Endothelial cell of umbilical vein (primary cell): Measurements from ENCODE around the gene GCH1. TPM values are rescaled to one million over a fixed set of nuclear protein-coding genes. Genes with fewer than 3 reads are reported as not detected.

ENCODE experiments used
- BruUV-seq: library from RNA; stranded (reverse); fragments of 400-500 nt; replicated peaks from 2 replicates; lab custom pipeline; 2021; lab: Mats Ljungman, UMichigan
- CTCF ChIA-PET: fragments of 300-600, 350-600 bp; sonication (Branson Sonifier 250); formaldehyde crosslinking; loops from one replicate; lab custom pipeline; 2021; ENCODE audit warnings: antibody characterized with exemption, inconsistent platforms; lab: Charles Lee
- POLR2A ChIA-PET: fragments of 300-600, 350-600 bp; sonication (Branson Sonifier 250); formaldehyde crosslinking; loops from one replicate; lab custom pipeline; 2021; ENCODE audit warnings: antibody characterized with exemption, inconsistent platforms; lab: Charles Lee
- DNase-seq: peaks from one replicate; pipeline ENCODE4 v3.0.0-alpha.2; 2011; ENCODE audit warnings: low read depth, low spot score
- FAIRE-seq: peaks from 2 replicates; lab custom pipeline; 2011; peaks lifted over from hg19 to GRCh38; lab: Jason Lieb, UNC
- H2AFZ ChIP-seq: 2 replicates; pipeline ENCODE4 v1.6.0; 2012; ENCODE audit warnings: low read depth, low read length, control low read depth, inconsistent platforms
- H3K27ac ChIP-seq: 2 replicates; pipeline ENCODE4 v1.5.1; 2011; ENCODE audit warnings: low read depth, mild to moderate bottlenecking, control low read depth, low read length, moderate library complexity; ENCODE audit not compliant: insufficient read depth
- H3K27me3 ChIP-seq, 2 experiments: 2 replicates each; pipeline versions ENCODE4 v1.6.0 to v1.6.1; 2011; ENCODE audit warnings: low read length in 2 of 2, mixed read lengths in 1 of 2; ENCODE audit not compliant: control insufficient read depth in 2 of 2, insufficient read depth in 2 of 2
- H3K36me3 ChIP-seq, 2 experiments: 2 replicates in 1 of 2; 3 replicates in 1 of 2; pipeline ENCODE4 v1.5.1; 2011; ENCODE audit warnings: low read length in 2 of 2, mild to moderate bottlenecking in 1 of 2, moderate library complexity in 1 of 2; ENCODE audit not compliant: control insufficient read depth in 2 of 2, insufficient read depth in 2 of 2; ENCODE audit errors: extremely low read depth in 1 of 2
- H3K4me1 ChIP-seq: 3 replicates; pipeline ENCODE4 v1.5.1; 2011; ENCODE audit warnings: mild to moderate bottlenecking, low read length; ENCODE audit not compliant: control insufficient read depth, insufficient read depth; ENCODE audit errors: extremely low read depth
- H3K4me2 ChIP-seq: 2 replicates; pipeline ENCODE4 v1.6.1; 2011; ENCODE audit warnings: low read length, control low read depth, mixed read lengths; ENCODE audit not compliant: insufficient read depth
- H3K4me3 ChIP-seq, 3 experiments: fragments of 200-600 bp in 1 of 3; sonication (generic), shearing (Covaris generic) in 1 of 3; replicated peaks in 1 of 3; 2 replicates each; pipeline ENCODE4 v1.5.1; 2011 to 2016; ENCODE audit warnings: control low read depth in 3 of 3, low read length in 3 of 3, mild to moderate bottlenecking in 2 of 3, inconsistent platforms in 1 of 3, low read depth in 1 of 3, moderate library complexity in 1 of 3; ENCODE audit not compliant: insufficient read depth in 1 of 3
- H3K79me2 ChIP-seq: 2 replicates; pipeline ENCODE4 v1.6.0; 2012; ENCODE audit warnings: low read length, inconsistent platforms; ENCODE audit not compliant: control insufficient read depth, insufficient read depth
- H3K9ac ChIP-seq: replicated peaks from 2 replicates; pipeline ENCODE3; 2011; ENCODE audit warnings: low read length, control low read depth; ENCODE audit not compliant: insufficient read depth; ENCODE audit errors: extremely low read depth
- H3K9me1 ChIP-seq: replicated peaks from 3 replicates; pipeline ENCODE4 v1.6.0; 2011; ENCODE audit warnings: mild to moderate bottlenecking, low read length; ENCODE audit not compliant: control insufficient read depth, insufficient read depth; ENCODE audit errors: extremely low read depth
- H3K9me3 ChIP-seq: replicated peaks from 2 replicates; pipeline ENCODE4 v1.5.1; 2012; ENCODE audit warnings: low read length, inconsistent platforms; ENCODE audit not compliant: control insufficient read depth, insufficient read depth
- H4K20me1 ChIP-seq: replicated peaks from 2 replicates; pipeline ENCODE3; 2011; ENCODE audit warnings: mild to moderate bottlenecking, low read length; ENCODE audit not compliant: control insufficient read depth, insufficient read depth; ENCODE audit errors: extremely low read depth
- CTCF ChIP-seq, 2 donors: IDR thresholded peaks; 1 replicate in 1 of 2; 2 replicates in 1 of 2; pipeline ENCODE4 v1.5.1; 2011; ENCODE audit warnings: low read length in 2 of 2, mild to moderate bottlenecking in 2 of 2, moderate library complexity in 2 of 2, control low read depth in 1 of 2, inconsistent platforms in 1 of 2, low read depth in 1 of 2; ENCODE audit not compliant: insufficient read depth in 1 of 2; ENCODE audit errors: extremely low read depth in 1 of 2
- EZH2 ChIP-seq: IDR thresholded peaks from 2 replicates; pipeline ENCODE4 v1.6.1; 2012; ENCODE audit warnings: borderline replicate concordance, low read depth, mild to moderate bottlenecking, moderate library complexity, low read length, inconsistent platforms; ENCODE audit not compliant: severe bottlenecking
- FOS ChIP-seq: IDR thresholded peaks from 2 replicates; pipeline ENCODE4 v1.6.1; 2011; ENCODE audit warnings: mild to moderate bottlenecking, low read length, moderate library complexity, borderline replicate concordance; ENCODE audit not compliant: insufficient read depth
- GATA2 ChIP-seq: IDR thresholded peaks from 2 replicates; pipeline ENCODE4 v1.7.0; 2011; ENCODE audit warnings: low read depth, mild to moderate bottlenecking, moderate library complexity, mixed read lengths, low read length; ENCODE audit not compliant: insufficient read length, insufficient read depth
- JUN ChIP-seq: IDR thresholded peaks from 2 replicates; pipeline ENCODE4 v1.6.1; 2011; ENCODE audit warnings: borderline replicate concordance, low read depth; ENCODE audit not compliant: insufficient read length, insufficient read depth
- MYC ChIP-seq: IDR thresholded peaks from one replicate; pipeline ENCODE4 v1.6.1; 2011; ENCODE audit warnings: mild to moderate bottlenecking, low read depth, low read length
- POLR2A ChIP-seq: IDR thresholded peaks from 2 replicates; pipeline ENCODE4 v1.6.1; 2012; ENCODE audit warnings: low read depth, mild to moderate bottlenecking, control low read depth, low read length
- POLR2AphosphoS5 ChIP-seq: IDR thresholded peaks from 2 replicates; pipeline ENCODE4 v1.6.1; 2012; ENCODE audit warnings: low read depth, mild to moderate bottlenecking, control low read depth, low read length, moderate library complexity; ENCODE audit not compliant: insufficient read depth
- dilution Hi-C: fragments of 300-500 bp; cut with MboI; formaldehyde crosslinking; loops from one replicate; pipeline ENCODE4 v1.15.0; 2019; ENCODE audit warnings: low sequenced_read_pairs; ENCODE audit not compliant: extremely low pct_ligation_motif_present
- intact Hi-C: fragments of 100-400 bp; cut with micrococcal nuclease; formaldehyde crosslinking; loops from one replicate; pipeline ENCODE4 v1.10.0; 2022
- polyA plus RNA-seq, 4 experiments: library from polyadenylated mRNA; depleted of rRNA in 3 of 4; stranded (reverse) in 3 of 4; unstranded in 1 of 4; fragments of >200 nt; gene quantifications; 2 replicates each; pipeline versions ENCODE4 v1.2.1 to v1.2.3, GENCODE V29; 2011 to 2012; ENCODE audit warnings: missing spikeins in 1 of 4
- total RNA-seq: library from RNA; stranded (reverse); gene quantifications from 2 replicates; pipeline ENCODE4 v1.2.3, GENCODE V29; 2021
- TF ChIP-seq, protein P1 (sequence below): IDR thresholded peaks from 2 replicates; pipeline ENCODE4 v1.6.1; 2011; ENCODE audit not compliant: insufficient read depth, insufficient read length

Gene GCH1
- total and polyA plus RNA-seq, 2 donors (not counting 3 experiments of a cell fraction or from before 2014, with no cell fraction given): 3.6 to 4.6 TPM

DNA sequence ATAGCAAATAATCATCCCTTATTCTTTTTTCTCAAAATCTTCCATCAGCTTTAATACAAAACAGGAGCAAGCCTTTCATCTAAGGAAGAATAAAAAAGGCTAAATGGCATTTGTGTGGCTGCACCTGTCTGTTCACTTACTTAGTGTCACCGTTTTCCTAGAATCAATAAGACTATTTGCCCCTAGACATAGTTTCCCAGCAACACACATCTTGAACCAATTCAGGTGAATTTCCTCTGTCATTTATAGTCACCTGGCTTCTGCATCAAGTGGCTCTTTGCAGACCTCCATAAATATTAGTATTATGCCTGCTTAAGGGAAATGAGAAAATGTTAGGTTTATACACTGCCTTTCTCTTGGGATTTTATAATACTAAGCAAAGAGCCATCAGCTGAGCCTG is 17.4 kb upstream of the GCH1 start:
- Histone ChIP-seq H2AFZ (no peak overlapping the region), H3K9ac (no peak overlapping the region), H3K4me3 (no peak overlapping the region), H3K4me1 (no peaks in the 10 kb centered on the region), H3K36me3 (no peaks in the 10 kb centered on the region), H4K20me1 (no peaks in the 10 kb centered on the region), H3K27ac (no peak overlapping the region), H3K9me1 (no peaks in the 10 kb centered on the region), H3K4me2 (no peak overlapping the region), H3K79me2 (no peaks in the 10 kb centered on the region), H3K27me3 (no peaks in the 10 kb centered on the region), H3K9me3 (no peaks in the 10 kb centered on the region)
- DNase-seq (no peak), FAIRE-seq (no peak)
- no TSS peak for BruUV-seq
- intact Hi-C loops: no loop called here
- CTCF ChIA-PET: no interaction called here
- dilution Hi-C loops: no loop called here
- TF ChIP-seq POLR2AphosphoS5 (no peak), CTCF (IDR thresholded peaks at IDR 0.05; ENCODE audit: extremely low read depth in 1 of 2, insufficient read depth in 1 of 2, low read depth in 1 of 2, low read length in 2 of 2) (no peak), FOS (no peak), GATA2 (no peak), MYC (no peak), EZH2 (no peak), JUN (no peak), POLR2A (no peak)
- TF ChIP-seq, protein P1, sequence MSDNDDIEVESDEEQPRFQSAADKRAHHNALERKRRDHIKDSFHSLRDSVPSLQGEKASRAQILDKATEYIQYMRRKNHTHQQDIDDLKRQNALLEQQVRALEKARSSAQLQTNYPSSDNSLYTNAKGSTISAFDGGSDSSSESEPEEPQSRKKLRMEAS: no peak
- POLR2A ChIA-PET: interaction anchor here (0.7 kb wide), 1 partner anchor 448 kb away, joined by 5 read pairs; no protein-coding TSS in a partner anchor
